Endothelial cell (in vitro differentiated cells): ENCODE measurements around the gene ASXL2. TPM values are rescaled to one million over a fixed set of nuclear protein-coding genes. Genes with fewer than 3 reads are reported as not detected.

ENCODE experiments used
- DNase-seq: peaks from one replicate; pipeline ENCODE4 v3.0.0; 2021; ENCODE audit warnings: low spot score
- H3K27ac Mint-ChIP-seq: one replicate; pipeline ENCODE4 v1.8.0; 2021; ENCODE audit warnings: mixed read lengths, inconsistent platforms; ENCODE audit not compliant: unreplicated experiment
- H3K27me3 Mint-ChIP-seq: one replicate; pipeline ENCODE4 v1.8.0; 2021; ENCODE audit warnings: mild to moderate bottlenecking, moderate library complexity, mixed read lengths, inconsistent platforms; ENCODE audit not compliant: unreplicated experiment
- H3K36me3 Mint-ChIP-seq: one replicate; pipeline ENCODE4 v1.8.0; 2021; ENCODE audit warnings: mild to moderate bottlenecking, low read depth, mixed read lengths, inconsistent platforms; ENCODE audit not compliant: unreplicated experiment
- H3K4me1 Mint-ChIP-seq: one replicate; pipeline ENCODE4 v1.8.0; 2021; ENCODE audit warnings: mild to moderate bottlenecking, mixed read lengths, inconsistent platforms; ENCODE audit not compliant: unreplicated experiment
- H3K4me3 Mint-ChIP-seq: one replicate; pipeline ENCODE4 v1.8.0; 2021; ENCODE audit warnings: mild to moderate bottlenecking, mixed read lengths, inconsistent platforms; ENCODE audit not compliant: unreplicated experiment
- H3K9me3 Mint-ChIP-seq: one replicate; pipeline ENCODE4 v1.8.0; 2021; ENCODE audit warnings: mixed read lengths, inconsistent platforms; ENCODE audit not compliant: unreplicated experiment
- total RNA-seq: library from RNA; stranded (reverse); fragmentation: NEBNext Ultra II Directional; extraction: Animal tissue kit (Norgen Biotek cat#: 25700); gene quantifications from one replicate; pipeline ENCODE4 v1.2.1, GENCODE V29; 2021; ENCODE audit not compliant: unreplicated experiment
- TF ChIP-seq, protein P1 (sequence below): fragments of 200-600 bp; sonication (generic); IDR thresholded peaks from one replicate; pipeline ENCODE4 v1.5.0; 2021; ENCODE audit warnings: antibody characterized with exemption; ENCODE audit not compliant: unreplicated experiment

The ASXL2 gene
- total RNA-seq, 1 donor from 2014 or later, result 33.4 TPM

DNA sequence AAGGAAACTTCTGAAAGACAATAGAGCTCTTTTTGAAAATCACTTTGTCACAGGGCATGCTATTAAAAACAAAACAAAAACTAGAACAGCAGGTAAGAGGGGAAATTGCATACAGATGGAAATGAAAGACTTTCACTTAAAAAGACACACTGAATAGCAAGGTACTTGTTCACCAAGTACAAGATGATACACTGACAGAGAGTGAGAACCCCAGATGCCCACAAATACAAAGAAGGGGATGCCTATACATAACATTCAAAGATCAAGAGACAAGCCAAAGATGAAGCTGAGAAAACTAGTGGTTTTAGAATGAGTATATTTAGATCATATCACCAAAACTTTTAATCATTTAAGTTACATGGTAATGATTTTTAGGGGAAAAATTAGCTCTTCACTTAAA, 60.7 kb downstream of the ASXL2 start:
- no peak overlapping the region for H3K27ac Mint-ChIP-seq
- no peaks in the 10 kb centered on the region for H3K27me3 Mint-ChIP-seq
- no peaks in the 10 kb centered on the region for H3K9me3 Mint-ChIP-seq
- H3K4me1 Mint-ChIP-seq, result peaks cover 6% of the 10 kb centered on the region
- TF ChIP-seq, protein P1, sequence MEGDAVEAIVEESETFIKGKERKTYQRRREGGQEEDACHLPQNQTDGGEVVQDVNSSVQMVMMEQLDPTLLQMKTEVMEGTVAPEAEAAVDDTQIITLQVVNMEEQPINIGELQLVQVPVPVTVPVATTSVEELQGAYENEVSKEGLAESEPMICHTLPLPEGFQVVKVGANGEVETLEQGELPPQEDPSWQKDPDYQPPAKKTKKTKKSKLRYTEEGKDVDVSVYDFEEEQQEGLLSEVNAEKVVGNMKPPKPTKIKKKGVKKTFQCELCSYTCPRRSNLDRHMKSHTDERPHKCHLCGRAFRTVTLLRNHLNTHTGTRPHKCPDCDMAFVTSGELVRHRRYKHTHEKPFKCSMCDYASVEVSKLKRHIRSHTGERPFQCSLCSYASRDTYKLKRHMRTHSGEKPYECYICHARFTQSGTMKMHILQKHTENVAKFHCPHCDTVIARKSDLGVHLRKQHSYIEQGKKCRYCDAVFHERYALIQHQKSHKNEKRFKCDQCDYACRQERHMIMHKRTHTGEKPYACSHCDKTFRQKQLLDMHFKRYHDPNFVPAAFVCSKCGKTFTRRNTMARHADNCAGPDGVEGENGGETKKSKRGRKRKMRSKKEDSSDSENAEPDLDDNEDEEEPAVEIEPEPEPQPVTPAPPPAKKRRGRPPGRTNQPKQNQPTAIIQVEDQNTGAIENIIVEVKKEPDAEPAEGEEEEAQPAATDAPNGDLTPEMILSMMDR, result no peak
- no peak overlapping the region for H3K4me3 Mint-ChIP-seq
- H3K36me3 Mint-ChIP-seq, result no peaks in the 10 kb centered on the region
- DNase-seq, result no peak

DNA sequence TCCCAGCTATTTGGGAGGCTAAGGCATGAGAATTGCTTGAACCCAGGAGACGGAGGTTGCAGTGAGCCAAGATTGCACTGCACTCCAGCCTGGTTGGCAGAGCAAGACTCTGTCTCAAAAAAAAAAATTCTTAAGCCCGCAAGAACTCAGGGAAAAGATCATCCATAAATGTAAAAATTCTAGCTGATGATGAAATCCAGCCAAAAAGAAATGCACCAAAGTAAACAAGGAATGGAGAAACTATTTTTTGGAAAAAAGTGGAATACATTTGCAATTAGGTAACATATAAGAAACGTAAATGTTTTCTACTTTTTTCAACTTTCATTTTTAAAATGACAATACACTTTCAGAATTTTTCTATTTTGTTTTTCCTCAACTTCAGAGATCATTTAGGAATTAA, 61.3 kb downstream of the ASXL2 start:
- Mint-ChIP-seq H3K27me3 (no peaks in the 10 kb centered on the region), H3K4me1 (peaks cover 2% of the 10 kb centered on the region), H3K27ac (no peak overlapping the region), H3K9me3 (no peaks in the 10 kb centered on the region), H3K36me3 (no peaks in the 10 kb centered on the region), H3K4me3 (no peak overlapping the region)
- DNase-seq, result no peak
- TF ChIP-seq, protein P1, result no peak

DNA sequence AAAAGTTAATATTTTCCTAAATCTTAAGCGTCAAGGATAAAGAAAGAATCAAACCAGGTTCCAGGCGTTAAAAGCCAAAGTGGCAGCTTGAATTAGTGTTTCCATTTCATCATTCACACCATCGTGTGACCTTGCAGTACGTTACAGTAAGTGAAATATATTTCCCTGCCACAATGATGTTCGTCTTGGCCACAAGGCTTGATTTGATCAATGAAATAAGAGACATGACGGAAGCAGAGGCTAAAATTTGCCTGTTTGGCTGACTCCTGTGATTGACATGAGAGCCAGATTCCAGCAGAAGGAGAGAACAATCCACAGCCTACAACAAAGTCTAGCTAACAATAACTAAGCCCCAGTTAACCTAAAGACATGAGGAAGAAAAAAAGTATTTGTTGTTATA, 62.0 kb downstream of the ASXL2 start:
- no peak overlapping the region for H3K27ac Mint-ChIP-seq
- DNase-seq, result no peak
- no peaks in the 10 kb centered on the region for H3K27me3 Mint-ChIP-seq
- H3K36me3 Mint-ChIP-seq, result no peaks in the 10 kb centered on the region
- TF ChIP-seq, protein P1, result no peak
- no peak overlapping the region for H3K4me3 Mint-ChIP-seq
- no peaks in the 10 kb centered on the region for H3K4me1 Mint-ChIP-seq
- no peaks in the 10 kb centered on the region for H3K9me3 Mint-ChIP-seq

DNA sequence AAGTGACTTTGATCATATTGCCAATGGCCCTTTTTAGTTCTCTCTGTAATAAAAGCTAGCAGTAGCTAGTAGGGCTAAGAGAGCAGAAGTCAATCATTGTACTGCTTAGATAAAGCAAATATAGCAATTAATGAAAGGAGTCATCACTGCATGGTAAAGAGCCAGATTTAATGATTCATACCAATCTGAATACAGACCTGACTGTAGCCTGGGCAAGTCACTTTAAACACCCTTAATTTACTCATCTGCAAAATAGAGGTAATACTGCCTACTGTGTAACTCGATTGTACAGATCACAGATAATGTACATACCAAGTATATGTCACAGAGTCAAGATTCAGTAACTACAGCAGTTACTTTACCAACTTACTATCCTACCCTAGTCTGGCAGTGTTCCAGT, 63.6 kb downstream of the ASXL2 start:
- Mint-ChIP-seq H3K27me3 (no peaks in the 10 kb centered on the region), H3K4me3 (no peak overlapping the region), H3K9me3 (no peaks in the 10 kb centered on the region), H3K36me3 (peaks cover 9% of the 10 kb centered on the region), H3K27ac (no peak overlapping the region), H3K4me1 (no peaks in the 10 kb centered on the region)
- TF ChIP-seq, protein P1, result no peak
- no peak for DNase-seq

DNA sequence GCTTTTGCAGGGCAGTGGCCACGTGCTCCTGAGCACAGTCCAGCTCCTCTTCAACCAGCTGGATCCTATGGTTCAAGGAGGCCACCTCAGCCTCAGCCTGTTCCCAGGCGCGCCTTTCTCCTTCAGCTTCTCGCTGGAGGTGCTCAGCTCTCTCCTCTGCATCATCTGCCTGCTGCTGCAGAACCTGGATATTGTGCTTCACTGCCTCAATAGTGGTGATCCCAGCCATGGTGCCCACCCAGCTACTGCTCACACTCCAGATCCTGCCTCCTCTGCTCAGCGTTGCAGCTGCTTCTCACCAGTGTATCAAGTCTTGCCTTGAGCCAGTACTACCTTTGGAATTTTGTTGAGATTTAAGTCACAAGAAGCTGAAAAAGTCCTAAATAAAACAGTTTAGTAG, 67.9 kb downstream of the ASXL2 start:
- no peak overlapping the region for H3K27ac Mint-ChIP-seq
- no peaks in the 10 kb centered on the region for H3K9me3 Mint-ChIP-seq
- H3K27me3 Mint-ChIP-seq, result peaks cover 2% of the 10 kb centered on the region
- no peaks in the 10 kb centered on the region for H3K4me1 Mint-ChIP-seq
- no peak for DNase-seq
- H3K36me3 Mint-ChIP-seq, result peaks cover 9% of the 10 kb centered on the region
- H3K4me3 Mint-ChIP-seq, result no peak overlapping the region
- TF ChIP-seq, protein P1, result no peak
